Measurements from ENCODE around the gene CCDC183.
A peak's percentile ranks its signal among the peaks of the same experiment; 100 is the strongest.

The CCDC183 gene

GRCh38 chr9:136806631-136807201 lies 10.6 kb downstream of the CCDC183 start:
- peak overlapping the region; percentile 63 for H3K9ac ChIP-seq (ENCODE audit: low read length)
- peaks cover 7% of the 10 kb centered on the region for H3K27me3 ChIP-seq (ENCODE audit: control insufficient read depth, insufficient read depth, low read length)
- H3K36me3 ChIP-seq (ENCODE audit: control insufficient read depth, low read depth, low read length): peaks cover 7% of the 10 kb centered on the region
- H3K9me3 ChIP-seq (ENCODE audit: control insufficient read depth, low read depth, low read length): no peaks in the 10 kb centered on the region
- H3K4me1 ChIP-seq (ENCODE audit: control insufficient read depth, low read depth, low read length): peaks cover 3% of the 10 kb centered on the region
- H3K27ac ChIP-seq (ENCODE audit: low read length): no peak overlapping the region
- peak overlapping the region; percentile 64 for H3K4me3 ChIP-seq (ENCODE audit: low read length)

- peaks cover 7% of the 10 kb centered on the region for H3K36me3 ChIP-seq (ENCODE audit: control insufficient read depth, low read depth, low read length)
Observed at GRCh38 chr9:136807281-136808074, 11.3 kb downstream of the CCDC183 start, which contains the start of gene RABL6. RABL6 (plus strand) TSS chr9:136807948; CDS start chr9:136808197, 249 bp downstream.

GRCh38 chr9:136808075-136808805 lies 12.1 kb downstream of the CCDC183 start:
- no peaks in the 10 kb centered on the region for H3K27me3 ChIP-seq (ENCODE audit: control insufficient read depth, insufficient read depth, low read length)
- no peak overlapping the region for H3K27ac ChIP-seq (ENCODE audit: low read length)
- peaks cover 3% of the 10 kb centered on the region for H3K4me1 ChIP-seq (ENCODE audit: control insufficient read depth, low read depth, low read length)
- no peaks in the 10 kb centered on the region for H3K9me3 ChIP-seq (ENCODE audit: control insufficient read depth, low read depth, low read length)
- H3K36me3 ChIP-seq (ENCODE audit: control insufficient read depth, low read depth, low read length): peaks cover 9% of the 10 kb centered on the region
- H3K9ac ChIP-seq (ENCODE audit: low read length): peak overlapping the region; percentile 71
- H3K4me3 ChIP-seq (ENCODE audit: low read length): peak overlapping the region; percentile 74

More at GRCh38 chr9:136807281-136808074, 11.3 kb downstream of the CCDC183 start, which contains the start of gene RABL6:
- Histone ChIP-seq H3K9me3 (ENCODE audit: control insufficient read depth, low read depth, low read length) (no peaks in the 10 kb centered on the region), H3K4me3 (ENCODE audit: low read length) (peak within 1 kb of the TSS; percentile 74), H3K27me3 (ENCODE audit: control insufficient read depth, insufficient read depth, low read length) (no peaks in the 10 kb centered on the region), H3K4me1 (ENCODE audit: control insufficient read depth, low read depth, low read length) (peaks cover 3% of the 10 kb centered on the region), H3K27ac (ENCODE audit: low read length) (no peak within 1 kb of the TSS), H3K9ac (ENCODE audit: low read length) (peak within 1 kb of the TSS; percentile 71)

- H3K4me3 ChIP-seq (ENCODE audit: low read length): peak overlapping the region; percentile 74
- peak overlapping the region; percentile 71 for H3K9ac ChIP-seq (ENCODE audit: low read length)
- peaks cover 9% of the 10 kb centered on the region for H3K36me3 ChIP-seq (ENCODE audit: control insufficient read depth, low read depth, low read length)
- no peaks in the 10 kb centered on the region for H3K9me3 ChIP-seq (ENCODE audit: control insufficient read depth, low read depth, low read length)
- no peak overlapping the region for H3K27ac ChIP-seq (ENCODE audit: low read length)
- H3K4me1 ChIP-seq (ENCODE audit: control insufficient read depth, low read depth, low read length): peaks cover 3% of the 10 kb centered on the region
- no peaks in the 10 kb centered on the region for H3K27me3 ChIP-seq (ENCODE audit: control insufficient read depth, insufficient read depth, low read length)
Observed at GRCh38 chr9:136808806-136809158, 12.6 kb downstream of the CCDC183 start.

- H3K36me3 ChIP-seq (ENCODE audit: control insufficient read depth, low read depth, low read length): peaks cover 11% of the 10 kb centered on the region
- no peak overlapping the region for H3K9ac ChIP-seq (ENCODE audit: low read length)
- no peaks in the 10 kb centered on the region for H3K4me1 ChIP-seq (ENCODE audit: control insufficient read depth, low read depth, low read length)
- H3K27ac ChIP-seq (ENCODE audit: low read length): no peak overlapping the region
- H3K4me3 ChIP-seq (ENCODE audit: low read length): no peak overlapping the region
- H3K9me3 ChIP-seq (ENCODE audit: control insufficient read depth, low read depth, low read length): no peaks in the 10 kb centered on the region
- no peaks in the 10 kb centered on the region for H3K27me3 ChIP-seq (ENCODE audit: control insufficient read depth, insufficient read depth, low read length)
Observed at GRCh38 chr9:136814725-136815421, 18.7 kb downstream of the CCDC183 start.

GRCh38 chr9:136815422-136815782 lies 19.3 kb downstream of the CCDC183 start:
- peaks cover 7% of the 10 kb centered on the region for H3K36me3 ChIP-seq (ENCODE audit: control insufficient read depth, low read depth, low read length)
- no peaks in the 10 kb centered on the region for H3K4me1 ChIP-seq (ENCODE audit: control insufficient read depth, low read depth, low read length)
- H3K9me3 ChIP-seq (ENCODE audit: control insufficient read depth, low read depth, low read length): no peaks in the 10 kb centered on the region
- H3K4me3 ChIP-seq (ENCODE audit: low read length): no peak overlapping the region
- H3K27ac ChIP-seq (ENCODE audit: low read length): no peak overlapping the region
- no peaks in the 10 kb centered on the region for H3K27me3 ChIP-seq (ENCODE audit: control insufficient read depth, insufficient read depth, low read length)
- no peak overlapping the region for H3K9ac ChIP-seq (ENCODE audit: low read length)

GRCh38 chr9:136820971-136821825 lies 25.1 kb downstream of the CCDC183 start:
- Histone ChIP-seq H3K4me3 (ENCODE audit: low read length) (peak overlapping the region; percentile 60), H3K27me3 (ENCODE audit: control insufficient read depth, insufficient read depth, low read length) (peaks cover 7% of the 10 kb centered on the region), H3K36me3 (ENCODE audit: control insufficient read depth, low read depth, low read length) (peaks cover 15% of the 10 kb centered on the region), H3K9me3 (ENCODE audit: control insufficient read depth, low read depth, low read length) (no peaks in the 10 kb centered on the region), H3K9ac (ENCODE audit: low read length) (peak overlapping the region; percentile 12), H3K4me1 (ENCODE audit: control insufficient read depth, low read depth, low read length) (peaks cover 5% of the 10 kb centered on the region), H3K27ac (ENCODE audit: low read length) (no peak overlapping the region)

GRCh38 chr9:136821826-136822544 lies 25.8 kb downstream of the CCDC183 start:
- Histone ChIP-seq H3K4me3 (ENCODE audit: low read length) (peak overlapping the region; percentile 60), H3K9ac (ENCODE audit: low read length) (no peak overlapping the region), H3K27ac (ENCODE audit: low read length) (no peak overlapping the region), H3K36me3 (ENCODE audit: control insufficient read depth, low read depth, low read length) (peaks cover 19% of the 10 kb centered on the region), H3K9me3 (ENCODE audit: control insufficient read depth, low read depth, low read length) (no peaks in the 10 kb centered on the region), H3K4me1 (ENCODE audit: control insufficient read depth, low read depth, low read length) (peaks cover 5% of the 10 kb centered on the region), H3K27me3 (ENCODE audit: control insufficient read depth, insufficient read depth, low read length) (peaks cover 7% of the 10 kb centered on the region)

GRCh38 chr9:136823136-136824046 lies 27.3 kb downstream of the CCDC183 start:
- H3K27me3 ChIP-seq (ENCODE audit: control insufficient read depth, insufficient read depth, low read length): peaks cover 7% of the 10 kb centered on the region
- no peaks in the 10 kb centered on the region for H3K9me3 ChIP-seq (ENCODE audit: control insufficient read depth, low read depth, low read length)
- H3K27ac ChIP-seq (ENCODE audit: low read length): no peak overlapping the region
- H3K36me3 ChIP-seq (ENCODE audit: control insufficient read depth, low read depth, low read length): peaks cover 28% of the 10 kb centered on the region
- peaks cover 5% of the 10 kb centered on the region for H3K4me1 ChIP-seq (ENCODE audit: control insufficient read depth, low read depth, low read length)
- no peak overlapping the region for H3K4me3 ChIP-seq (ENCODE audit: low read length)
- no peak overlapping the region for H3K9ac ChIP-seq (ENCODE audit: low read length)

Measured in iPS-18a (cell line).